ENCODE data around the gene TFAP2A.

TFAP2A gene

DNA sequence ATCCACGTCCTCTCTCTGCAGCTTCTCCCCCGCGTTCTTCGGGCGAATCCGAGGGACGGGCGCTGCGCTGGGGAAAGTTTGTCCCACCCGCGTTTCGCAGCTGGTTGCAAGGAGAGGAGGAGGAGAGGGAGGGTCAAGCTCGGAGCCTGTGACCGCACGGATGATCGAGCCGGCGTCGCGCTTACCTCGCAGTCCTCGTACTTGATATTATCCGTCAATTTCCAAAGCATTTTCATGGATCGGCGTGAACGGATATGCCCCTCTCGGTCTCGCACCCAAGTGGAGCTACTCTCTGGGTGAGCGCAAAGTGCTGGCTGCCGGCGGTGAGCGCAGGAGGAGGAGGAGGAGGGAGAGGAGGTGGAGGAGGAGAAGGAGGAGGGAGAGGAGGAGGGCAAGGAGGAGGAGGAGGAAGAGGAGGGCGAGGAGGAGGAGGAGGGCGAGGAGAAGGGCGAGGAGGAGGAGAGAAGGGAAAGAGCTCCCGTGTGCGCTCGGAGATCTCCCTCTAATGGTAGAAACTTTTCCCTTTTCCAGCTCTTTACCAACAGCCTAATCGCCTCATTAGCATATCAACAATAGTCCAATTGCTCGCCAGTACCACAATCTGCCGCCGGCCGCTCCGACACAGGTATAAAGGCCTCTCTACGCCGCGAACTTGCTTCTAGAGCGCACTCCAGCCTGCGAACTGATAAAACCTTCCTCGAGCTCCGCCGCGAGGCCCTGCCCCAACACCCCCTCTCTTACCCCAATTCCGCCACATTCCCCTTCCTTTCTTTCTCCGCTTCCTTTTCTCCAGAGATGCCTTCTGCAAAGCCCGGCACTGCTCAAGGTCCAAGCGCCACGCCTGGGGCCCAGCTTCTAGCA is at the start of gene TFAP2A (continued):
- TF ChIP-seq ZNF341 (tag by site-specific recombination; IDR thresholded peaks at IDR 0.05; ENCODE audit: low read depth) (peak; percentile 21; the same call in 1 of the 2 replicates), ZNF837 (tag by site-specific recombination; IDR thresholded peaks at IDR 0.05) (no peak), HOXD13 (CRISPR knock-in tag; IDR thresholded peaks at IDR 0.05; ENCODE audit: borderline replicate concordance) (0 out of 2 replicates have a peak, but pooled peaks have one; percentile 5)

DNA sequence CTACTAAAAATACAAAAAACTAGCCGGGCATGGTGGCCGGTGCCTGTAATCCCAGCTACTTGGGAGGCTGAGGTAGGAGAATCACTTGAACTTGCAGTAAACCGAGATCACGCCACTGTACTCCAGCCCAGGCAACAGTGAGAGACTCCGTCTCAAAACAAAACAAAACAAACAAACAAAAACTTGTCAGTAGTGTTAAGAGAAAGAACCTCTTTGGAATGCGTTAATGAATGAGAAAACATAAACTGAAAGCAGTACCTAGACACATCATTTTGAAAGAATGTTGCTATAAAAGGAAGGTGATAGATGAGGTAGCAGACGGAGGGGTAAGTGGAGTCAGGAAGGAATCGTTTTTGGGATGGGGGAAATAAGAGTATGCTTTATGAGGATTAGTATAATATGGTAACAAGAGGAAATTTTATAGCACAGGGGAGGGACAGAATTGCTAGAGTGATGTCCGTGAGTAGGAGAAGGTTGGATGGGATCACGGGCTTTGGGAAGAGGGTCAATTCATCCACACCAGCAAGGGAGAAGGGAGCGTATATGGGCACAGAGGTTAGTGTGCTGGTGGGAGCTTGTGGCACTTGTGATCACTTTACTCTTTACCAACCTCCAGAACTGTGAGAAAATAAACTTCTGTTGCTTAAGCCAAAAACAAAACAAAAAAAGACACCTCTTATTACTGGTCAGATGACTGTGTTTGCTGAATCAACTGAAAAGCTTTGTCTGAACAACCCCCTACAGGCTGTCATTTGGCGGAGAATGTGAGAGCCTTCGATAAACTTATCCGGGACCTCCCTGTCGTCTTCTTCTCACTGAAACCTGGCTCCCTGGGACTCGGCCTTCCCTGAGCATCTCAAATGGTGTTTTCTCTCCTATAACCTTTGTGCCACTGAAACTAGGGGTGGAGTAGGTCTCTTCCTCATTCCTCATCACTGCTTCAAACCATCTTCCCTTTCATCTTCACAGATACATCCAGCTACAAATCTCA is 48.9 kb upstream of the TFAP2A start:
- no peaks in the 10 kb centered on the region for H3K4me1 ChIP-seq (ENCODE audit: control insufficient read depth, insufficient read depth, low read length)
- no peaks in the 10 kb centered on the region for H3K9me3 ChIP-seq (ENCODE audit: control insufficient read depth, insufficient read depth, low read depth, low read length)
- CTCF ChIA-PET = interaction anchor here (0.5 to 3.2 kb wide), 8 partner anchors 10 to 1417 kb away, joined by 3 to 20 read pairs (median 4); no protein-coding TSS in a partner anchor
- H3K36me3 ChIP-seq (ENCODE audit: control insufficient read depth in 2 of 2, insufficient read depth in 1 of 2, low read length in 2 of 2) = no peaks in the 10 kb centered on the region
- TF ChIP-seq ZNF529 (tag by site-specific recombination; IDR thresholded peaks at IDR 0.05; ENCODE audit: insufficient replicate concordance) (no peak), ZNF623 (tag by site-specific recombination; IDR thresholded peaks at IDR 0.05) (no peak), GLI2 (tag by site-specific recombination; IDR thresholded peaks at IDR 0.05; ENCODE audit: borderline replicate concordance, low read depth) (no peak), ZNF549 (tag by site-specific recombination; IDR thresholded peaks at IDR 0.05) (no peak), ZNF843 (tag by site-specific recombination; IDR thresholded peaks at IDR 0.05) (no peak), ZNF571 (tag by site-specific recombination; IDR thresholded peaks at IDR 0.05) (no peak), BCL6B (tag by site-specific recombination; IDR thresholded peaks at IDR 0.05) (no peak), ZNF426 (tag by site-specific recombination; IDR thresholded peaks at IDR 0.05) (no peak), ZNF830 (tag by site-specific recombination; IDR thresholded peaks at IDR 0.05; ENCODE audit: low read depth) (no peak), ZBTB20 (tag by site-specific recombination; IDR thresholded peaks at IDR 0.05) (no peak), ZNF776 (tag by site-specific recombination; IDR thresholded peaks at IDR 0.05; ENCODE audit: borderline replicate concordance) (no peak), ZFP3 (tag by site-specific recombination; IDR thresholded peaks at IDR 0.05; ENCODE audit: low read depth) (no peak), ZNF140 (tag by site-specific recombination; IDR thresholded peaks at IDR 0.05) (no peak), ZNF785 (tag by site-specific recombination; IDR thresholded peaks at IDR 0.05) (no peak), ZBTB48 (tag by site-specific recombination; IDR thresholded peaks at IDR 0.05) (no peak), ZNF837 (tag by site-specific recombination; IDR thresholded peaks at IDR 0.05) (no peak), ZNF610 (tag by site-specific recombination; IDR thresholded peaks at IDR 0.05; ENCODE audit: borderline replicate concordance) (no peak), ZNF404 (tag by site-specific recombination; IDR thresholded peaks at IDR 0.05) (no peak), ZNF548 (tag by site-specific recombination; IDR thresholded peaks at IDR 0.05) (no peak), ZNF626 (tag by site-specific recombination; IDR thresholded peaks at IDR 0.05) (no peak)
- H3K27ac ChIP-seq (ENCODE audit: extremely low read depth, low read depth, low read length) = no peak overlapping the region
- H3K4me3 ChIP-seq (ENCODE audit: low read depth, low read length) = no peak overlapping the region
- POLR2A ChIA-PET = no interaction called here

Measured in HEK293 (cell line).